Erythroblast (primary cell): Measurements from ENCODE around the gene IL1RAPL1.

ENCODE experiments used
- GATA1 ChIP-seq: IDR thresholded peaks from 2 replicates; pipeline ENCODE4 v1.6.1; 2011; ENCODE audit warnings: low read depth, mild to moderate bottlenecking, control low read depth, low read length, moderate library complexity
- POLR2A ChIP-seq: IDR thresholded peaks from 2 replicates; pipeline ENCODE4 v1.6.1; 2011; ENCODE audit warnings: mild to moderate bottlenecking, low read length

GRCh38 chrX:29666366-29666765, 1079.1 kb downstream of the IL1RAPL1 start:
- TF ChIP-seq POLR2A (no peak), GATA1 (no peak)
